NCI-H187 (cell line): ENCODE measurements around the gene CDC25B.
A peak's percentile ranks its signal among the peaks of the same experiment; 100 is the strongest.

Source experiments
- DNase-seq, 2 experiments: peaks; one replicate each; lab custom pipeline; 2025; lab: John Stamatoyannopoulos, UW

Gene CDC25B

DNA sequence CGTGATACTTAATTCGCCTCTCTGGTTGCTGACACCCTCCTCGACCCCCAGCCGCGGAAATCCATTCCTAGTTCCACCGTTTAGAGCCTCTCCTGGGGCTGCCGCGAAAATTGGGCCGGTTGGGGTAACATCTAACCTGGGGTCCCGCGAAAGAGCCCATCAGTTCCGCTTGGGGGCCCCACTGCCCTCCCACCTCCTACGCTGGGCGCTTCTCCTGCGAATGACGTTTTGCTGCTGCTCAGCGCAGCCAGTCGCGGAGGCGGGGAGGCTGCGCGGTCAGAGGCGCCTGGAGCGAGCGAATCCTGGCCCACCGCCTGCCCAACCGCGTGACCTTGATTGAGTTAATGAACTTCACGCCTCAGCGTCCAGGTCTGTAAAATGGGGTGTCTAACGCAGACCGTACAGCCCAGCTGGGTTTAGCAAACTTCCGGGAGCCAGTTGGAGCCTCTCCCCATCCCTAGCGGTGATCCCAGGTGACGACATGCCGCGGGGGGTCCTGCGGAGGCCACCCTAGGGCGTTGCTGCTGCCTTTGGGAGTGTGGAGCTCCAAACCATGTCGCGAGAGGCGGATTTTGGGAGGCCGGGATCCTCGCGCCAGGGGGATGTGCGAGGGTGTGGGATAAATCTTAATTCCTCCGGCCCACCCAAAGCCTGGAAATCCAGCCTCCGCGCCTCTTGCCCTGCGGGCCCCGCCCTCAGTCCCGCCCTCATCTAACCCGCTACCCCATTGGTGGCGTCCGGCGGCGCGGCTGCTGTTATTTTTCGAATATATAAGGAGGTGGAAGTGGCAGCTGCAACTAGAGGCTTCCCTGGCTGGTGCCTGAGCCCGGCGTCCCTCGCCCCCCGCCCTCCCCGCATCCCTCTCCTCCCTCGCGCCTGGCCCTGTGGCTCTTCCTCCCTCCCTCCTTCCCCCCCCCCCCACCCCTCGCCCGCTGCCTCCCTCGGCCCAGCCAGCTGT is at the start of gene CDC25B:
TSS of gene CDC25B (plus strand) at position 800 of the 958 bp plus-strand sequence. CDS start 222 bp downstream, outside the sequence.
- DNase-seq = peak; percentile 93 to 97

DNA sequence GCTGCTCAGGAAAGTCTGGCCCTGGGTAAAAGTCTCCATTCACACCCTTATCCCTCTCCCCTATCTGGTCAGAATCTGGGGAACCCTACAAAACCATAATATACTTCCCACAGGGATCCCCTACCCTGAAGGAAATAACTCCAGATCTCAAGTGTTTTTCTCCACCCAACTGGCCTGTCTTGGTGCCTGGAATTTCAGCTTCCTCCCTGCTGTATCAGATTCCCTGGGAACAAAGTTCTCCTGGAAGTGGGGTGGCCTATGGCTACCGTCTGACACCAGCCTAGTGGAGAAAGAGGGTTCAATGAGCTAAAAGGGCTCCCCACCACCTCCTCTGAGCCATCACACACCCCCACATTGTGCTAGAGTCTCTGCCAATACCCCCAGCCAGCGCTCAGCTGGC is 48.6 kb upstream of the CDC25B start:
- DNase-seq = no peak

- DNase-seq = no peak
These were observed 48.0 kb upstream of the CDC25B start for GRCh38 chr20:3748073-3748472.

GRCh38 chr20:3749087-3749688 is 46.9 kb upstream of the CDC25B start:
- no peak for DNase-seq

- DNase-seq = peak; percentile 52 to 53
These were observed 46.2 kb upstream of the CDC25B start for GRCh38 chr20:3749689-3750531.

GRCh38 chr20:3751305-3751674 is 44.8 kb upstream of the CDC25B start:
- no peak for DNase-seq

- peak; percentile 33 to 56 for DNase-seq
These were observed 44.3 kb upstream of the CDC25B start for GRCh38 chr20:3751675-3752385.

DNA sequence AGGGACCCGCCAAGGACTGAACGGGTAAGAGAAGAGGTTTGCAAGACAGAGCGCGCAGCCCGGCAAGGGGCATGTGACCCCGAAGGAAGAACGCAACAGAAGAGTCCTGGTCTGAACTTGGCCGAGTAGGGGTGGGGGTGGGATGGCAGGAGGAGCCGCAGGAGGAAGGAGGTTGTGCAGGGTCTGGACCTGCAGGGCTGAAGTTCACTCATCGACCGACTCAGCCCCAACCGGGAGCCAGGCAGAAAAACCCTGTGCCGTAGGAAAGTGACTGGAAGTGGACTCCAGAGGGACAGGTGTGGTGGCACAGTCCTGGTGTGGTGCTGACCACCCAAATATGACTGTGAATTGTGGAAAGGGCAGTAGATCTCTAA is 43.7 kb upstream of the CDC25B start:
- DNase-seq = no peak

DNA sequence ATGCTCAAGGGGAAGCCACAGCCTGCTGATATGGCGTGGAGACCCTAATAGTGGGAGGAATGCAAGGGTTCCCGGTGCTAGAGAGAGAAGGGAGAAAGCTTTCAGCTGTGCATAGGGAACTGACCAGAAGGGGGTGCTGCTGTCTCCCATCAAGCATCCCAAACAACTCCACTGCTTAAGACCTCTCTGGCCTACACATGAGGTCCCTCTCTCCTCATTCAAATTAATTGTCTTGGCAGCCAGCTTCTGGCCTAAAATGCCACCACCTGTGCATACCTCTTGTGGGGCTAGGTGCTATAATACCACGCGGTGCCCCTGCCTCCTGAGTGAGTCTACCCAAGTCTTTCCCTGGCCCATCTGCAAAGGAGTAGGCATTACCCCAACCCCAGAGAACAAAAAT is 43.0 kb upstream of the CDC25B start:
- DNase-seq = peak; percentile 37 to 64

DNA sequence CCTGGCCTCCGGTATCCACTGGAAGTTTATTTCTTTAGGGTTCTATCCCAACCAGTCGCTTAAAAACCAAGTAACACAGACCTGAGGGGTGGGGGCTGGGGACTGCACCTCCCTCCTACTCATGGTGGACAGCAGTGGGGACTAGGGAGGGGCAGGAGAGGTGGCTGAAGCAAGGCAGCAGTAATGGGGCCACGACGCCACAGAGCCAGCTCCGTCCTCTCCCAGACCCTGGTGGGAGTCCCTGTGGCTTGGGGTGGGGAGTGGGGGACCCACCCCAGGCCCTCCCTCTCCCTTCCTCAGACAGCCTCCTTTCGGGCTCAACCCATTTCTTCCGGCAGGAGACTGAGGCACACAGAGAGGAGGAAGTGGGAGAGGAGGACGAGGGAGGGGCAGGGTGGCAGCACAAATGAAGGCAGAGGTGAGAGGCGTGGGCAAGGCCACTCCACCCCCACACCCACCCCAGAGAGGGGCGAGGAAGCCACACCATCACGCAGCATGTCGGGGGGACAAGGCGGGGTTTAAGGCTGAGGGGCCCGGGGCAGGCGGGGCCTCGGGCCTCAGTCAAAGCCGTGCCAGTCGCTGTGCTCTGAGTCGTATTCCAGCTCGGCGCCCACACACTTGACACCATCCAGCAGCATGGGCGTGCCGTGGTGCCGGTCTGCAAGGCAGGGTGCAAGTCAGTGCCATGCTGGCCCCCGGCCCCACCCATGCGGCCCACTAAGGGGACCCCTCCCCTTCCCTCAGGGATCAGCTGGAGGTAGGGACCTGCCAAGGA is 42.4 kb upstream of the CDC25B start:
- DNase-seq = no peak

DNA sequence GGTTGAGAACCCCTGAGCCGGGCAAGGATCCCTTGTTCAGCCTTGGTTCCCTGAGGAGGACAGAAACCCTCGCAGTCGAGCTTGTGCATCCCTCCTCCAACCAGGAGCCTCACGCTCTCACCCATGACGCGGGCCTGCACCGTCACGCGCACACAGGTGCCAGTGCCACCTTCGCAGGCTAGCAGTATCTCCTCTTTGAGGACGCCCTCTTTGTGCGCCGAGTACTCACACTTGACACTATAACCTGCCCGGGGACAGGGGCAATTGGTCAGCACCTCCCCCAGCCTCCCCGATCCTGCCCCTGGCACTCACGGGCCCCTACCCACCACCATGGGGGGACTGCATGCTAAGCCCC is 41.9 kb upstream of the CDC25B start:
- no peak for DNase-seq

- no peak for DNase-seq
These were observed 40.8 kb upstream of the CDC25B start for GRCh38 chr20:3755269-3755668.

DNA sequence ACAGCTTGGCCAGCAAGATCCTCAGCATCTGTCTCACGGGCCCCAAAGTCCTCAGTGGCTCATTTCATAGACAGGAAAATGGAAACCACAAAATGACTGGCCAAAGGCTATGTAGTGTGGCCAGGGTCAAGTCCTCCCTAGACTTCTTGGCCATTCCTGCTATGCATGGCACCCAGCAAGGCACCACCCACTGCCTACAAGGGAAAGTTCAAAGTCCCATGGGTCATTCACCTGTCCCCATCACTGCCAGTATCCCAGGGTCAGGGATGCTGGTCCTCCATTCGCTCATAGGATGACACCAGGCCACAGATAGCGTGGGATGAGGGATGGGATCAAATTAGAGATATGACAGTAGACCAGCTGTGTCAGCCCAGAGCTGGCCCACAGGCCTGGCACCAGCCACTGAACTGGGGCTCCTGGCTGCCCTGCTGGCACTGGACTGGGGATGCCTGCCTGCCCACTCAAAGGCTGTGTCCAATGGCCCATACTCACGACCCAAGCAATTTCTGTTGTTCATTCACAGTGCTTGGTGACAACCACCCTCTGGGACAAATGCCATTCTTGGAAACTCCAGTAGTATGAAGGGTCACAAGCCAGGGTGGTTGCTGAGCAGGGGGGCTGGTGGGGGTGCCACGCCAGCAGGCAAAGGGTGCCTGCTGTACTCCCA is 40.2 kb upstream of the CDC25B start:
- DNase-seq = no peak

DNA sequence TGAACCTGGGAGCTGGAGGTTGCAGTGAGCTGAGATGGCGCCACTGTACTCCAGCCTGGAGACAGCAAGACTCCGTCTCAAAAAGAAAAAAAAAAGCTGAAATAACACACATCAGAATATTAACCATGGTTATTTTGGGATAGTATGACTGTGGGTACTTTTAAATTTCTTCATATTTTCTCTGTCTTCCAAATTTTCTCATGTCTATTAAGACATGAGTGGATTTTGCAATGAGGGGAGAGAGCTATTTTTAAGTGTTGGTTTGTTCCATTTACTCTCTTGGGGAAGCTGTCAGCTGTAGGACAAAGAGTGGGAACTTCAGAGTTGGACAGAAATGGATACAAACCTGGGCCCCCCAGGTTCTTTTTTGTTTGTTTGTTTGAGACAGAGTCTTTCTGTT is 38.8 kb upstream of the CDC25B start:
- DNase-seq = no peak

- no peak for DNase-seq
These were observed 37.5 kb upstream of the CDC25B start for GRCh38 chr20:3758566-3758965.

DNA sequence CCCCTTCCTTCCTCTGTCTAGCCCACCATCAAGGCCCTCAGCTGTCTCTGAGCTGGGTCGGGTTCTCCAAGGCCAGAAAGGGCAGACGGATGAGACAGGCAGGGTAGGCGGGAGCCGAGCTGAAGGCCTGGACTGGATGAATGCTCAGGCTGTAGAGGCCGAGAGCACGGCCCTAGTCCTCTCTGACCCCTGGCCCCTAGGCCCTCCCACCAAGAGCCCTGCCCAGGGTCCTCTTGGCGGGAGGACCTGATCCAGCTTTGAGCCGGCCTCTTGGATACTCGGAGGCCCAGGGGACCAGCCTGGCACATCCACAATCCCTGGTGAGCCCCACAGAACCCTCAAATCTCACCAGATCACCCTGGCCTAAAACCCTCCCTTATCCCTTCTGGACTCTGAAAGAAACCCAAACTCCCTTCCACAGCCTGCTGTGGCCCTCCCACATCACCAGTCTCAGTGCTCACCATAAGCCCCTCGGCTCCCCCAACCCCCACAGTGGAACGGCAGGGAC is 36.7 kb upstream of the CDC25B start:
- no peak for DNase-seq

GRCh38 chr20:3759884-3760283 is 36.2 kb upstream of the CDC25B start:
- DNase-seq = no peak

DNA sequence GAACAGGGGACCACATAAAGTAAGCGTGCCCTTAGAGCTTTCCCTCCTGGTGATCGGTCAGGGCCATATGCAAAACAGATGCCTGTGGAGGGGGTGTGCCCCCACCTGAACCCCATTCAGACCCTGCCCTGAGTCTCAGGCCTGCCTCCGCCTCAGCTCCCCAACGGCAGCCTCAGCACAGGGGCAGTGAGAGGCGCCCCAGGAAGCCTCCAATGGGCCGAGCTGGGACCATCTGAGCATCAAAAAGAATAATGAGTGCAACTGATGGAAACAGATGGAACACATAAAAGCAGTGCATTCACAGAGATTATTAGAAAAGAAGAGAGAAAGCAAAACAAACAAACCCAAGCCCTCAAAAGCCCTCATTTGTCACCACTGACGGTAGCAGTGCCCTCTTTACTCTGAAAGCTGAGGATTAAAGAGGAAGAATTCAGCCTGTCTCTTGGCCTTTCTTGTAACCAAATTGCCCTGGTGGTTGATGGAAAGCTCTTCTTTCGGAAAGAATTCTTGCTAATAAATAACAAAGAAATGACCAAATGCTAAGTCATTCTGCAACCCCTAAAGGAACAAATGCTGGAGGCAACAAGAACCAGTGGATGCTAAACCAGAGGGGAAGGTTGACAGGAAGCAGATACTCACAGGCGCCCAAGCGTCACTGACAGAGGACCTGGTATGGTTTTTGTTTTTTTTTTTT is 35.3 kb upstream of the CDC25B start:
- no peak for DNase-seq

- DNase-seq = no peak
These were observed 32.2 kb upstream of the CDC25B start for GRCh38 chr20:3763671-3764601.
